HG02798 (cell line): ENCODE data around the gene PILRB.
"Not testable (repeated sequence)": the region's sequence is repeated elsewhere in the genome, so short reads cannot be mapped to it uniquely, and the experiment has no call there.

ENCODE experiments used
- ATAC-seq: cut with Tn5 transposase; IDR thresholded peaks from one replicate; pipeline ENCODE4 v1.9.1; 2021; ENCODE audit warnings: mild to moderate bottlenecking; ENCODE audit not compliant: unreplicated experiment, poor library complexity

The PILRB gene

GRCh38 chr7:100358027-100358856 is at the start of gene PILRB:
TSS of gene PILRB (plus strand) at chr7:100358117. CDS start at chr7:100358303, 186 bp downstream.
- ATAC-seq = no peak

- ATAC-seq = not testable (repeated sequence)
Measured at GRCh38 chr7:100318329-100318728, 39.6 kb upstream of the PILRB start.

GRCh38 chr7:100321648-100322047 is 36.3 kb upstream of the PILRB start:
- ATAC-seq = not testable (repeated sequence)

- ATAC-seq = not testable (repeated sequence)
Measured at GRCh38 chr7:100324194-100324593, 33.7 kb upstream of the PILRB start.

GRCh38 chr7:100325671-100326070 is 32.2 kb upstream of the PILRB start:
- ATAC-seq = not testable (repeated sequence)

GRCh38 chr7:100326914-100327313 is 31.0 kb upstream of the PILRB start:
- not testable (repeated sequence) for ATAC-seq

- ATAC-seq = peak; percentile 97
Measured at GRCh38 chr7:100335566-100336466, 22.1 kb upstream of the PILRB start.

GRCh38 chr7:100338083-100338696 is 19.7 kb upstream of the PILRB start:
- not testable (repeated sequence) for ATAC-seq

- ATAC-seq = not testable (repeated sequence)
Measured at GRCh38 chr7:100341286-100341685, 16.6 kb upstream of the PILRB start.

GRCh38 chr7:100342765-100343164 is 15.2 kb upstream of the PILRB start:
- no peak for ATAC-seq

GRCh38 chr7:100344124-100344559 is 13.8 kb upstream of the PILRB start:
- peak; percentile 2 for ATAC-seq

- ATAC-seq = peak; percentile 84
Measured at GRCh38 chr7:100344560-100345287, 13.2 kb upstream of the PILRB start.

GRCh38 chr7:100345288-100345672 is 12.6 kb upstream of the PILRB start:
- ATAC-seq = peak; percentile 49

- ATAC-seq = no peak
Measured at GRCh38 chr7:100346921-100347320, 11.0 kb upstream of the PILRB start.

GRCh38 chr7:100348805-100349204 is 9.1 kb upstream of the PILRB start:
- no peak for ATAC-seq

GRCh38 chr7:100349757-100350156 is 8.2 kb upstream of the PILRB start:
- no peak for ATAC-seq

- no peak for ATAC-seq
Measured at GRCh38 chr7:100351657-100352058, 6.3 kb upstream of the PILRB start.

GRCh38 chr7:100352230-100352781 is 5.6 kb upstream of the PILRB start:
- ATAC-seq = not testable (repeated sequence)

GRCh38 chr7:100352984-100353684 is 4.8 kb upstream of the PILRB start:
- no peak for ATAC-seq
